Chondrocyte (in vitro differentiated cells): Measurements from ENCODE around the gene ZNF625. TPM values are rescaled to one million over a fixed set of nuclear protein-coding genes. Genes with fewer than 3 reads are reported as not detected.

Experiments used
- DNase-seq: peaks from one replicate; pipeline ENCODE4 v3.0.0; 2021; ENCODE audit warnings: mixed read lengths, low spot score
- H3K27ac Mint-ChIP-seq: one replicate; pipeline ENCODE4 v1.8.0; 2021; ENCODE audit warnings: mild to moderate bottlenecking, moderate library complexity, mixed read lengths; ENCODE audit not compliant: unreplicated experiment
- H3K27me3 Mint-ChIP-seq: 2 replicates; pipeline ENCODE4 v1.8.0; 2021; ENCODE audit warnings: low read depth, mixed read lengths
- H3K36me3 Mint-ChIP-seq: 2 replicates; pipeline ENCODE4 v1.8.0; 2021; ENCODE audit warnings: low read depth, mixed read lengths
- H3K4me1 Mint-ChIP-seq: 2 replicates; pipeline ENCODE4 v1.8.0; 2021; ENCODE audit warnings: low read depth, mild to moderate bottlenecking, mixed read lengths
- H3K4me3 Mint-ChIP-seq: one replicate; pipeline ENCODE4 v1.8.0; 2021; ENCODE audit warnings: mild to moderate bottlenecking, moderate library complexity, mixed read lengths; ENCODE audit not compliant: unreplicated experiment
- H3K9me3 Mint-ChIP-seq: 2 replicates; pipeline ENCODE4 v1.8.0; 2021; ENCODE audit warnings: low read depth, mixed read lengths
- CTCF ChIP-seq: fragments of 200-600 bp; sonication (generic); IDR thresholded peaks from 2 replicates; pipeline ENCODE4 v1.5.0; 2021; ENCODE audit warnings: antibody characterized with exemption, mild to moderate bottlenecking, moderate library complexity
- long read RNA-seq: library from polyadenylated mRNA; stranded (forward); transcript quantifications from one replicate; pipeline ENCODE4 v2.0.0, GENCODE V29; 2021
- total RNA-seq: library from RNA; stranded (reverse); gene quantifications from 3 replicates; pipeline ENCODE4 v1.2.1, GENCODE V29; 2021

The ZNF625 gene
- total RNA-seq: 11.5 to 12.1 TPM (median 12.1 TPM) in 3 replicates
- long read RNA-seq, partial matches to known transcripts: 0 of 1 reads
- long read RNA-seq, other reads (novel, unspliced or antisense): 0 of 1 reads

DNA sequence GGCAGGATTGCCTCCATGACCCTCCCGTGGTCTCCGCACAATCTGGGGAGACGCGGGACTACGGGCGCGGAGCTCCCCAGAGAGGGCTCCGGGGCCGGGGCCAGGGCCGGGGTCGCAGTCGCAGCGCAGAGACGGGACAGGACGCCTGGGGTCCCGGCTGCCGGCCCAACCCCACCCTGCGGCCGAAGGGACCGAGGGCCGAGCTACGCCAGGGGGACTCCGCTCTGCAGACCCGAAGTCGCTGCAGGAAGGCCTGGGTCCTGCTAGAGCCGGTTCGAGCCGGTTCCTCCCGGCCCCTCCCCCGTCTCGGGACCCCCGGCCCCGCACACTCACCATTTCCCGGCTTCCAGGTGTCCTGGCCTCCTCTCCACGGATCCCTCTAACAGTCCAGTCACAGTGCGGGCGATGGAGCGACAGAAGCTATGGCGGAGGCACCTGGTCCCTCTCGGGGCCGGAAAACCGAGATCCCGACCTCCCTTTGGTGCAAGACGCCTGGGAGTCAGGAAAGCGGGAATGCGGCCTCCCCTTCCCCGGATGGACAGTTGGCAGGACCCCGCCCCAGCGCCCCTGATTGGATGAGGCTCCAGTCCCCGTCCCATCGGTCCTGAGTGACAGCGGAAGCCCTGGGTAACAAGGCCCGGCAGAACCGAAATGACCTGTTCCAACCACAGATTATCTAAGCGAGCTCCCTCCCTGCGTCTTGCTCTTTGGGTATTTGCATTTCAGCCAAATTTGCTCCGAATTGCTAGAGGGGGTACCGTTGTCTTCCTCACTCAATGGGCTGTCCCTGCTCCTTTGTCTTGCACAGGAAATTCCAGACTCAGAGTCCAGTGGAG is at the start of gene ZNF625:
TSS of gene ZNF625 (minus strand) at position 512 of the 836 bp plus-strand sequence. CDS start at position 336, 176 bp downstream.
- DNase-seq: peak; percentile 97
- Mint-ChIP-seq H3K36me3 (peaks cover 11% of the 10 kb centered on the region), H3K4me1 (peaks cover 21% of the 10 kb centered on the region), H3K9me3 (no peaks in the 10 kb centered on the region), H3K27me3 (no peaks in the 10 kb centered on the region), H3K27ac (peak within 1 kb of the TSS; percentile 93), H3K4me3 (peak within 1 kb of the TSS; percentile 89)
- peak; percentile 15 for TF ChIP-seq CTCF

GRCh38 chr19:12205296-12205695 is 48.8 kb upstream of the ZNF625 start:
- TF ChIP-seq CTCF: no peak
- H3K4me3 Mint-ChIP-seq: no peak overlapping the region
- H3K4me1 Mint-ChIP-seq: no peaks in the 10 kb centered on the region
- no peak overlapping the region for H3K27ac Mint-ChIP-seq
- H3K9me3 Mint-ChIP-seq: peaks cover 69% of the 10 kb centered on the region
- H3K27me3 Mint-ChIP-seq: no peaks in the 10 kb centered on the region
- no peak for DNase-seq
- H3K36me3 Mint-ChIP-seq: peaks cover 58% of the 10 kb centered on the region

DNA sequence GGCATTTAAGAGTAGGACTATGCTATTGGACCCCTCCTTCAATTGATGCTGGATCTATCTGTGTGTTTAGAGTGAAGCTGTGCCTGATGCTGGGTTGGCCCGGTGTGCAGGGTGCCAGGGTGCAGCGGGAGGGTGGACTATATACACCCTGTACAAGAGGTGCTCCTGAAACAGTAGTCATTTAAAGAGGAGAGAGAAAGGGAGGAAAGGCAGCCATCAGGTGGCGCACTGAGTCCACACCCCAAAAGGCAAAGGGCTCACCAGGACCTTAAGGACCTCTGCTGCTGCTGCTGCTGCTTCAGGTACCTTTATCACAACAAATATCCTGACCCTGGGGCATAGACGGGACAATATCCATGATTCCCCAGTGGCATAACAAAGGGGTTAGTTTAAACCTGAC is 45.7 kb upstream of the ZNF625 start:
- Mint-ChIP-seq H3K4me1 (no peaks in the 10 kb centered on the region), H3K4me3 (no peak overlapping the region), H3K27me3 (no peaks in the 10 kb centered on the region), H3K9me3 (peaks cover 65% of the 10 kb centered on the region), H3K36me3 (peaks cover 51% of the 10 kb centered on the region), H3K27ac (no peak overlapping the region)
- TF ChIP-seq CTCF: no peak
- no peak for DNase-seq

GRCh38 chr19:12199757-12200419 is 43.4 kb upstream of the ZNF625 start:
- peaks cover 65% of the 10 kb centered on the region for H3K9me3 Mint-ChIP-seq
- H3K36me3 Mint-ChIP-seq: peaks cover 52% of the 10 kb centered on the region
- no peak for DNase-seq
- no peak overlapping the region for H3K4me3 Mint-ChIP-seq
- no peaks in the 10 kb centered on the region for H3K4me1 Mint-ChIP-seq
- no peak overlapping the region for H3K27ac Mint-ChIP-seq
- no peak for TF ChIP-seq CTCF
- no peaks in the 10 kb centered on the region for H3K27me3 Mint-ChIP-seq

DNA sequence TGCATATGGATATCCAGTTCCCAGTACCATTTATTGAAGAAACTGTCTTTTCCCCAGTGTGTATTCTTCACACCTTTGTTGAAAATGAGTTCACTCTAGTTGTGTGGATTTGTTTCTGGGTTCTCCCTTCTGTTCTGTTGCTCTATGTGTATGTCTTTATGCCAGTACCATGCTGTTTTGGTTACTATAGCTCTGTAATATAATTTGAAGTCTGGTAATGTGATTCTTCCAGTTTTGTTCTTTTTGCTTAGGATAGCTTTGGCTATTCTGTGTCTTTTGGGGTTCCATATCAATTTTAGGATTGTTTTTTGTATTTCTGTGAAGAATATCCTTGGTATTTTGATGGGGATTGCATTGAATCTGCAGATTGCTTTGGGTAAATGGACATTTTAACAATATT is 41.6 kb upstream of the ZNF625 start:
- Mint-ChIP-seq H3K27ac (no peak overlapping the region), H3K4me1 (no peaks in the 10 kb centered on the region), H3K27me3 (no peaks in the 10 kb centered on the region), H3K36me3 (peaks cover 56% of the 10 kb centered on the region), H3K4me3 (no peak overlapping the region), H3K9me3 (peaks cover 62% of the 10 kb centered on the region)
- no peak for TF ChIP-seq CTCF
- no peak for DNase-seq
